Adrenal gland (tissue), 5 donors: Measurements from ENCODE around the gene POLR2M.

Experiments used
- CTCF ChIP-seq, 6 experiments: fragments of 450-650 bp in 4 of 6; fragments of 200-600 bp in 2 of 6; sonication (generic) in 1 of 6; IDR thresholded peaks; 1 replicate in 5 of 6; 2 replicates in 1 of 6; pipeline versions ENCODE4 v1.5.1 to v1.8.0; 2016 to 2021; ENCODE audit warnings: antibody characterized with exemption in 6 of 6, mild to moderate bottlenecking in 2 of 6, moderate library complexity in 1 of 6
- POLR2A ChIP-seq, 2 donors: fragments of 450-650 bp; IDR thresholded peaks; one replicate each; pipeline ENCODE4 v1.6.1; 2017; ENCODE audit warnings: antibody characterized with exemption in 2 of 2, mild to moderate bottlenecking in 2 of 2, moderate library complexity in 1 of 2
- donor health status: DM: no; HTN: no; CAD: no.

- TF ChIP-seq CTCF (IDR thresholded peaks at IDR 0.05) = no peak
- no peak for TF ChIP-seq POLR2A (IDR thresholded peaks at IDR 0.05)
Observed at GRCh38 chr15:57662802-57663201, 43.7 kb upstream of the POLR2M start.
